Measurements from ENCODE around the gene TDRD10.

The TDRD10 gene

GRCh38 chr1:154578058-154578418 lies 76.0 kb downstream of the TDRD10 start:
- DNase-seq, result no peak

DNA sequence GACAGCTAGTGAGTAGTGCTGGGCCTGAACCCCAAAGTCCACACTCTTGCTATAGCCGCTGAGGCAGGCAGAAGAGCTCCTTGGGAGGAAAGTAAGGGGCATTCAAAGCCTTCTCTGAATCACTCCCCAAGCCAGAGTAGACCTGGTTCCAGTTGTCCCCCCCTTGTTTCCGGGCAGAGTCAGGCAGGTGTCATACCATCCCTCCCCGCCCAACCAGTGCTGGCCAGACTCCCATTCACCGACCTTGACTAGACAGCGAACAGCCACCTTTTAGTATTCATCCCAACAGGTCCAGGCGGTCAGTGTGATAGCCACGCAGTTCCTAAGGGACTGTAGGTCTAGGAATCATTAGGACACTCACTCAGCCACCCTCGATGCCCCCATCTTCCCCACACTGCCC lies 77.4 kb downstream of the TDRD10 start:
- DNase-seq, result no peak

DNA sequence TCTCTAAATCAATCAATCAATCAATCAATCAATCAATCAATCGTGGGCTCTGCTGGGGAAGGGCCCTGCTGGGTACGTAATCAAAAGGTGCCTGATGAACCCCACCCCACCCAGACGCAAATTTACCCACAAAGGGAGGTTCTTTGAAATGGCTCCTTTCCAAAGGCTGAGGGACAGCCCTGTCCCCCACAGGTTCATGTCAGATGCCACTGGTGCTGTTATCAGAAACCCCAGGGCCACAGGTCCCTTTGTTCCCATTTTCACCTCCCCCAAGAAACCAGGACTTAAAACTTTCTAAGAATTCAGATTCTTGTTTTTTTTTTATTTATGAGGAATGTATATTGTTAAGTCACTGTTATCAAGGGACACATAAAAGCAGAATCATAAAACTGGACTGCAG lies 79.7 kb downstream of the TDRD10 start:
- DNase-seq, result no peak

- no peak for DNase-seq
Measured at GRCh38 chr1:154582885-154583284, 80.9 kb downstream of the TDRD10 start.

DNA sequence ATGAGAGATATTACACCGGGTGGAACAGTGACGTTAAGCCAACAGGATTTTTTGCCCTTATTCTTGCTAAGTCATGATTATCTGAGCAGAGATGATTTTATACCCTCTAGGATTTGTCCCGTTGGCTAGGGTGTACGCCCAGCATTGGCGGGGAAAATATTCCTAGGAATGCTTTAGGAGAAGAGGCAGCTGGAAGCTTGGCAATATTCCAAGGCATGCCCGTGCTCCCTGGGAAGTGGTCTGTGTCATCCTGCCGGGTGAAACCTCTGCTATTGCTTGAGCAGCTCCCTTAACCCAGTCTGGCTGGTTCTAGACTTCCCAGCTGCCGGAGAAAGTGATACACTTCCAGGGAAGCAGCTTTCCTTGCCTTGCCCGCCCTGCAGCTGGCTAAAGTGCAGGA lies 81.8 kb downstream of the TDRD10 start:
- DNase-seq, result no peak

GRCh38 chr1:154584267-154584994 lies 82.4 kb downstream of the TDRD10 start:
- DNase-seq, result no peak

GRCh38 chr1:154586231-154586630 lies 84.2 kb downstream of the TDRD10 start:
- no peak for DNase-seq

DNA sequence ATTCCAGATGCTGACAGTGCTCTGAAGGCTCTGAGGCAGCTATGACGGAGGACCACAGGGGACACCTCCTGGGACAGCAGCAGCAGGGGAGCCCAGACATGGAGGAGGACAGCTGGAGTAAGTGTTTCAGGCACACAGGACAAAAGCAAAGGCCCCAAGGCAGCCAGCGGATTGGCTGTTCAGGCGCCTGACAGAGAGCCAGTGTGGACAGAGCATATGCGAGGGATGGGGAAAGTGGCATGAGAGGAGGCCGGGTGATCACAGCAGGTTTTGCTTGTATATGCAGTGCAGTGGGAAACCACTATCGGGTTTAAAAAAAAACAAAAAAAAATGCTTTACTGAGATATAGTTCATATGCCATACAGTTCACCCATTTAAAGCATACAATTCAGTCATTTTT lies 84.6 kb downstream of the TDRD10 start:
- no peak for DNase-seq

GRCh38 chr1:154589780-154590179 lies 87.8 kb downstream of the TDRD10 start:
- DNase-seq, result no peak

DNA sequence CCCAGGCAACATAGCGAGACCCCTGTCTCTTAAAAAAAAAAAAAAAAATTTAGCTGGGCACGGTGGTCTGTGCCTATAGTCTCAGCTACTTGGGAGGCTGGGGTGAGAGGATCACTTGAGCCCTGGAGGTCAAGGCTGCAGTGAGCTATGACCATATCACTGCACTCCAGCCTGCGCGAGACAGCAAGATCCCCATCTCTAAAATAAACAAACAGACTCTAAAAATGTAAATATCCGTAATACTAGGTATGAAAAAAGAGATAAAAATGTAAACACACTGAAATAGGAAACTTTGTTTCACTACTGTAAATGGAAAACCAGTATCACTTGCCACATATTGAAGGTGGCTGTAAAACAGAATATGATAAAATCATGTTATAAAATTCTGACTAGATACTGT lies 88.7 kb downstream of the TDRD10 start:
- no peak for DNase-seq

GRCh38 chr1:154591206-154591605 lies 89.2 kb downstream of the TDRD10 start:
- no peak for DNase-seq

DNA sequence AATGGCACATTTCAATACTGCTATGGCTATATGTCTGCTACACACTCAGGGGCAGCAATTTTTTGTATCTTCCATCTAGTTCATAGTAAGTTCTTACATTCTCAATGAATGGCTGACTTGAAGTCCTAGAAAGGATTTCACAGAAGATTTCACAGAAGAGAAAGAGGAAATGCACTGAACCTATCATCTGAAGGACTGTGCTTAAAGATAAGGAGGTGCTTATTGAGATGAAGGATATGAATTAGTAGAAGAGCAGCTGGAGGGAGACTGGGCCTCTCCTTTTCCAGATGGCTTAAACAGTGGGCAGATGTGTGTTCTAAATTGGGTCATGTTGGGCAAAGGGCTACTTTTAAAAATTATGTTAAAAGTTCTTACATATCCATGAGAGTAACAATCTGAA lies 91.4 kb downstream of the TDRD10 start:
- DNase-seq, result no peak

DNA sequence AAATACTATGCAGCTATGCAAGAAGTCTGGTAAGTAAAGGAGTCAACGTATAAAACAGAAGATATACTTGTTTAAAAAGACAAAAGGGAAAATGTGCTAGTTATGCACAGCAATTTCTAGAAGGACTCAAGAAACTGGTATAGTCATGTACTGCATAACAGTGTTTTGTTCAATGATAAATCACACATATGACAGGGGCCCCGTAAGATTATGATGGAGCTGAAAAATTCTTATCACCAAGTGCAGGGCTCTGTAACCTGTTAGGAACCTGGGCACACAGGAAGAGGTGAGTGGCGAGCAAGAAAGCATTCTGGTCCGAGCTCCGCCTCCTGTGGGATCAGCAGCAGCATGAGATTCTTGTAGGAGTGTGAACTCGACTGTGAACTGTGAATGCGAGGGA lies 92.8 kb downstream of the TDRD10 start:
- DNase-seq, result no peak

- no peak for DNase-seq
Measured at GRCh38 chr1:154595621-154596020, 93.6 kb downstream of the TDRD10 start.

Data from C1 segment of cervical spinal cord (tissue), 14 donors.